Ishikawa (cell line): ENCODE data around the gene INHBE.

Experiments
- CEBPB ChIP-seq: IDR thresholded peaks from 2 replicates; pipeline ENCODE4 v1.6.1; 2012
- CREB1 ChIP-seq: IDR thresholded peaks from 2 replicates; pipeline ENCODE4 v1.6.1; 2012; ENCODE audit warnings: low read depth
- EGR1 ChIP-seq: IDR thresholded peaks from 2 replicates; pipeline ENCODE4 v1.6.1; 2012
- EP300 ChIP-seq: IDR thresholded peaks from 2 replicates; pipeline ENCODE4 v1.6.1; 2012; ENCODE audit warnings: borderline replicate concordance
- FOXM1 ChIP-seq: IDR thresholded peaks from 2 replicates; pipeline ENCODE4 v1.6.1; 2012; ENCODE audit warnings: low read depth, borderline replicate concordance
- NFIC ChIP-seq: IDR thresholded peaks from 2 replicates; pipeline ENCODE4 v1.6.1; 2012
- RAD21 ChIP-seq: IDR thresholded peaks from 2 replicates; pipeline ENCODE4 v1.6.1; 2012; ENCODE audit warnings: low read depth
- TAF1 ChIP-seq: IDR thresholded peaks from 2 replicates; pipeline ENCODE4 v1.6.1; 2012; ENCODE audit warnings: low read depth, mild to moderate bottlenecking
- TCF12 ChIP-seq: IDR thresholded peaks from 2 replicates; pipeline ENCODE4 v1.6.1; 2012; ENCODE audit warnings: low read depth
- TEAD4 ChIP-seq: IDR thresholded peaks from 2 replicates; pipeline ENCODE4 v1.6.1; 2012
- YY1 ChIP-seq: IDR thresholded peaks from 2 replicates; pipeline ENCODE4 v1.6.1; 2012; ENCODE audit warnings: low read depth
- ZBTB7A ChIP-seq: IDR thresholded peaks from 2 replicates; pipeline ENCODE4 v1.6.1; 2012; ENCODE audit warnings: low read depth
- TF ChIP-seq, protein P1 (sequence below): IDR thresholded peaks from 2 replicates; pipeline ENCODE4 v1.6.1; 2012
- TF ChIP-seq, protein P2 (sequence below): IDR thresholded peaks from 2 replicates; pipeline ENCODE4 v1.6.1; 2012
- TF ChIP-seq, protein P3 (sequence below): IDR thresholded peaks from 2 replicates; pipeline ENCODE4 v1.6.1; 2012; ENCODE audit warnings: low read depth, mild to moderate bottlenecking

The INHBE gene

DNA sequence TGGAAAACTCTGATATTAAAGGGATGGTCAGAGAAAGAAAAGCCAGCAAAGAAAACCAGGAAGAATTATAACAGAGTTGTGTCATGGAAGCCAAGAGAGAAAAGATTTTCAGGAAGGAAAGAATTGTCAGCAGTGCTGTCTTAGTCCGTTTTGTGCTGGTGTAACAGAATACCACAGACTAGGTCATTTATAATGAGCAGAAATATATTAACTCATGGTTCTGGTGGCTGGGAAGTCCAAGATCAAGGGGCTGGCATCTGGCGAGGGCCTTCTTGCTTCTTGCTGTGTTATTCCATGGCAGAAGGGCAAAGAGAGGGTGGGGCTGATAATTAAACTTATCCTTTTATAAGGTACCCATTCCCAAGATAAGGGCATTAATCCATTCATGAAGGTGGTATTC is 6.4 kb upstream of the INHBE start:
- TF ChIP-seq TCF12, result no peak

DNA sequence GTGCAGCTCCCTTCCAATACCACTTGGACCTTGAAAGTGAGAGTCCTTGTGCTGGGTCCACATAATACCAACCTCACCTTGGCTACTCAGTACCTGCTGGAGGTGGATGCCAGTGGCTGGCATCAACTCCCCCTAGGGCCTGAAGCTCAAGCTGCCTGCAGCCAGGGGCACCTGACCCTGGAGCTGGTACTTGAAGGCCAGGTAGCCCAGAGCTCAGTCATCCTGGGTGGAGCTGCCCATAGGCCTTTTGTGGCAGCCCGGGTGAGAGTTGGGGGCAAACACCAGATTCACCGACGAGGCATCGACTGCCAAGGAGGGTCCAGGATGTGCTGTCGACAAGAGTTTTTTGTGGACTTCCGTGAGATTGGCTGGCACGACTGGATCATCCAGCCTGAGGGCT is 5.7 kb upstream of the INHBE start:
- TF ChIP-seq CEBPB (no peak), RAD21 (no peak), CREB1 (no peak), NFIC (no peak), EP300 (no peak), EGR1 (no peak), YY1 (no peak), ZBTB7A (no peak), TCF12 (no peak), FOXM1 (no peak), TAF1 (no peak), TEAD4 (no peak)
- TF ChIP-seq, protein P1, sequence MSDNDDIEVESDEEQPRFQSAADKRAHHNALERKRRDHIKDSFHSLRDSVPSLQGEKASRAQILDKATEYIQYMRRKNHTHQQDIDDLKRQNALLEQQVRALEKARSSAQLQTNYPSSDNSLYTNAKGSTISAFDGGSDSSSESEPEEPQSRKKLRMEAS, result no peak
- TF ChIP-seq, protein P2, sequence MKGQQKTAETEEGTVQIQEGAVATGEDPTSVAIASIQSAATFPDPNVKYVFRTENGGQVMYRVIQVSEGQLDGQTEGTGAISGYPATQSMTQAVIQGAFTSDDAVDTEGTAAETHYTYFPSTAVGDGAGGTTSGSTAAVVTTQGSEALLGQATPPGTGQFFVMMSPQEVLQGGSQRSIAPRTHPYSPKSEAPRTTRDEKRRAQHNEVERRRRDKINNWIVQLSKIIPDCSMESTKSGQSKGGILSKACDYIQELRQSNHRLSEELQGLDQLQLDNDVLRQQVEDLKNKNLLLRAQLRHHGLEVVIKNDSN, result no peak
- TF ChIP-seq, protein P3, sequence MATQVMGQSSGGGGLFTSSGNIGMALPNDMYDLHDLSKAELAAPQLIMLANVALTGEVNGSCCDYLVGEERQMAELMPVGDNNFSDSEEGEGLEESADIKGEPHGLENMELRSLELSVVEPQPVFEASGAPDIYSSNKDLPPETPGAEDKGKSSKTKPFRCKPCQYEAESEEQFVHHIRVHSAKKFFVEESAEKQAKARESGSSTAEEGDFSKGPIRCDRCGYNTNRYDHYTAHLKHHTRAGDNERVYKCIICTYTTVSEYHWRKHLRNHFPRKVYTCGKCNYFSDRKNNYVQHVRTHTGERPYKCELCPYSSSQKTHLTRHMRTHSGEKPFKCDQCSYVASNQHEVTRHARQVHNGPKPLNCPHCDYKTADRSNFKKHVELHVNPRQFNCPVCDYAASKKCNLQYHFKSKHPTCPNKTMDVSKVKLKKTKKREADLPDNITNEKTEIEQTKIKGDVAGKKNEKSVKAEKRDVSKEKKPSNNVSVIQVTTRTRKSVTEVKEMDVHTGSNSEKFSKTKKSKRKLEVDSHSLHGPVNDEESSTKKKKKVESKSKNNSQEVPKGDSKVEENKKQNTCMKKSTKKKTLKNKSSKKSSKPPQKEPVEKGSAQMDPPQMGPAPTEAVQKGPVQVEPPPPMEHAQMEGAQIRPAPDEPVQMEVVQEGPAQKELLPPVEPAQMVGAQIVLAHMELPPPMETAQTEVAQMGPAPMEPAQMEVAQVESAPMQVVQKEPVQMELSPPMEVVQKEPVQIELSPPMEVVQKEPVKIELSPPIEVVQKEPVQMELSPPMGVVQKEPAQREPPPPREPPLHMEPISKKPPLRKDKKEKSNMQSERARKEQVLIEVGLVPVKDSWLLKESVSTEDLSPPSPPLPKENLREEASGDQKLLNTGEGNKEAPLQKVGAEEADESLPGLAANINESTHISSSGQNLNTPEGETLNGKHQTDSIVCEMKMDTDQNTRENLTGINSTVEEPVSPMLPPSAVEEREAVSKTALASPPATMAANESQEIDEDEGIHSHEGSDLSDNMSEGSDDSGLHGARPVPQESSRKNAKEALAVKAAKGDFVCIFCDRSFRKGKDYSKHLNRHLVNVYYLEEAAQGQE, result no peak

DNA sequence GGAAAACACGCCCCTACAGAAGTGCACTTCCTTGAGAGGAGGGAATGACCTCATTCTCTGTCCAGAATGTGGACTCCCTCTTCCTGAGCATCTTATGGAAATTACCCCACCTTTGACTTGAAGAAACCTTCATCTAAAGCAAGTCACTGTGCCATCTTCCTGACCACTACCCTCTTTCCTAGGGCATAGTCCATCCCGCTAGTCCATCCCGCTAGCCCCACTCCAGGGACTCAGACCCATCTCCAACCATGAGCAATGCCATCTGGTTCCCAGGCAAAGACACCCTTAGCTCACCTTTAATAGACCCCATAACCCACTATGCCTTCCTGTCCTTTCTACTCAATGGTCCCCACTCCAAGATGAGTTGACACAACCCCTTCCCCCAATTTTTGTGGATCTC is 5.0 kb upstream of the INHBE start:
- TF ChIP-seq YY1 (no peak), TCF12 (no peak), TEAD4 (no peak), CEBPB (no peak), FOXM1 (no peak)
- TF ChIP-seq, protein P1, result no peak

DNA sequence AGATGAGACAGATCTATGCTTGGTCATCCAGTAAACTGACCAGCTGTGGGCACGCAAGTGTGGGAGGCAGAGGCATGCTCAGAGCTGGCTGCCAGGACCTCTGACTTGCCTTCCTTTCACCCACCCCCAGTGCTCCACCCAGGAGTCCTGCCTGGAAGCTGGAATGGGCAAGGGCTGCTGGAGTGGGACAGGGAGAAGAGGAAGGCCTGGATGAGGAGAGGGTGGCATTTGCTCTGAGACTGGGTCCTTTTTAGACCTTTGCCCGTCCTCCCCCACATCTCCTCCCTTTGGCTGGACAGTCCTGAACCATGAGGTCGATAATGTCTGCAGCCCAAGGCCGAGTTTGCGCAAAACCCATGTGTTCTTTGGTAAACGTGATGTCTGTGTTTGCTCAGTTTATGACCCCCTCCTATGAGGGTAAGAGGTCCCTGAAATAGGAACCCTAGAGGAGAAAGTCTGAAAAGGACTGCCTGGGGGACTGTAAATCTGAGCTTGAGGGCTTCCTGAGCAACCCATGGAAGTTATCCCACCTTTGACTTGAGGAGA is 3.8 kb upstream of the INHBE start:
- TF ChIP-seq, protein P3, result no peak
- no peak for TF ChIP-seq YY1
- no peak for TF ChIP-seq CREB1
- TF ChIP-seq, protein P2, result no peak
- no peak for TF ChIP-seq FOXM1
- TF ChIP-seq EP300, result no peak
- no peak for TF ChIP-seq CEBPB
- TF ChIP-seq TAF1, result no peak
- TF ChIP-seq, protein P1, result no peak
- TF ChIP-seq EGR1, result no peak
- TF ChIP-seq RAD21, result no peak
- TF ChIP-seq TCF12, result no peak
- no peak for TF ChIP-seq TEAD4
- no peak for TF ChIP-seq ZBTB7A

DNA sequence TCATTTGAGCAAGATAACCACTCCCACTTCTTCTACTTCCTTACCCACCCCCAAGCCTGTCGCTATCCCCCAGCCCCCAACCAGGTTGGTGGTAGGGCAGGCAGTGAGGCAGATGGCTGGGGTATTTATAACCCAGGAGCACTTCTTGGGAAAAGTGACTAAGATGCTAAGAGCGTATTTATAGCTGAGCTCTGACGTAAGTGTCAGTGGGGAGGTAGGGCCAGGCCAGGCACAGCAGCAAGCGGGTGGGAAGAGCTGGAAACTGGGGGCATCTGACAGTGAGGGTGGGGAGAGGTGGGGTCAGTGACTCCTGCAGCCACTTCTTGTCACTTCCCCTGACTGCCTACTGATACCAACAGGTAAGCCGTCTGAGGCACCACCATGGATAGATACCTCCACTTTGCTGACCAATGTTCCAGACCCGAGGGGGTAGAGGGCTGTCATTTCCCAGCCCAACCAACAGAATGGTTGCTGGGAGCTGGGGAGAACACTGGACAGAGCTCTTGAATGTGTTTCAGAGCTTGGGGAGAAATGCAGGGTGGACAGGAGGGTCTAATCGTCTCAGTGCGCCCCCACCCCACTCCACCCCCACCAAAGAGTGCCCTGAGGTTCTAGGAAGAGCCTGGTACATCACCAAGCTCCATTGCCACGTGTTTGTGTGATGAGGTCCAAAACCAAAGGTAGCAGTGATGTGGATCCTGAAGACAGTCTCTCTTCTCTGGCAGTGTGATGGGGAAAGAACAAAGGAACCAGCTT is 2.7 kb upstream of the INHBE start:
- TF ChIP-seq EP300, result no peak
- TF ChIP-seq FOXM1, result no peak
- TF ChIP-seq NFIC, result no peak
- no peak for TF ChIP-seq RAD21
- TF ChIP-seq, protein P2, result no peak
- TF ChIP-seq YY1, result no peak
- no peak for TF ChIP-seq EGR1
- no peak for TF ChIP-seq CREB1
- no peak for TF ChIP-seq CEBPB
- no peak for TF ChIP-seq TEAD4
- TF ChIP-seq TCF12, result no peak
- TF ChIP-seq, protein P1, result no peak
- TF ChIP-seq ZBTB7A, result no peak
- no peak for TF ChIP-seq TAF1
- TF ChIP-seq, protein P3, result no peak
